Measurements from ENCODE around the gene CAPN1. TPM values are rescaled to one million over a fixed set of nuclear protein-coding genes. Genes with fewer than 3 reads are reported as not detected.

CAPN1 gene
- total and polyA plus RNA-seq, 2 donors from 2014 or later = 92.5 to 328 TPM

GRCh38 chr11:65184146-65184545, 2.4 kb downstream of the CAPN1 start:
- peak; percentile 50 to 81 (median 53) for DNase-seq
- H3K9ac ChIP-seq (ENCODE audit: low read length in 3 of 3) = peak overlapping the region in 1 of 3 donors; percentile 26
- no peak overlapping the region for H3K4me3 ChIP-seq (ENCODE audit: low read length in 3 of 3)
- H3K27ac ChIP-seq (ENCODE audit: low read depth in 2 of 2, low read length in 2 of 2) = no peak overlapping the region
- peaks cover 0 to 22% (median 8%) of the 10 kb centered on the region in 3 donors for H3K36me3 ChIP-seq (ENCODE audit: control insufficient read depth in 2 of 3, insufficient read depth in 3 of 3, low read length in 3 of 3)
- H3K27me3 ChIP-seq (ENCODE audit: control insufficient read depth, insufficient read depth, low read length) = no peaks in the 10 kb centered on the region
- H3K4me1 ChIP-seq (ENCODE audit: control insufficient read depth in 2 of 3, insufficient read depth in 2 of 3, low read depth in 1 of 3, low read length in 3 of 3) = peaks cover 0 to 19% (median 0%) of the 10 kb centered on the region in 3 donors
- FAIRE-seq = no peak
- intact Hi-C loops (cut with DNase I) = no loop called here
- H3K9me3 ChIP-seq (ENCODE audit: control insufficient read depth in 2 of 3, insufficient read depth in 1 of 3, low read length in 3 of 3) = no peaks in the 10 kb centered on the region
- TF ChIP-seq CTCF (IDR thresholded peaks at IDR 0.05; ENCODE audit: borderline replicate concordance, extremely low read depth, insufficient read depth) = no peak

GRCh38 chr11:65185171-65185570, 3.4 kb downstream of the CAPN1 start:
- Histone ChIP-seq H3K9ac (ENCODE audit: low read length in 3 of 3) (no peak overlapping the region), H3K36me3 (ENCODE audit: control insufficient read depth in 2 of 3, insufficient read depth in 3 of 3, low read length in 3 of 3) (peaks cover 0 to 31% (median 17%) of the 10 kb centered on the region in 3 donors), H3K4me1 (ENCODE audit: control insufficient read depth in 2 of 3, insufficient read depth in 2 of 3, low read depth in 1 of 3, low read length in 3 of 3) (peaks cover 0 to 19% (median 0%) of the 10 kb centered on the region in 3 donors), H3K27me3 (ENCODE audit: control insufficient read depth, insufficient read depth, low read length) (no peaks in the 10 kb centered on the region), H3K27ac (ENCODE audit: low read depth in 2 of 2, low read length in 2 of 2) (no peak overlapping the region), H3K9me3 (ENCODE audit: control insufficient read depth in 2 of 3, insufficient read depth in 1 of 3, low read length in 3 of 3) (no peaks in the 10 kb centered on the region), H3K4me3 (ENCODE audit: low read length in 3 of 3) (no peak overlapping the region)
- FAIRE-seq (no peak), DNase-seq (peak in 2 of 5 donors; percentile 2 to 16)
- TF ChIP-seq CTCF (IDR thresholded peaks at IDR 0.05; ENCODE audit: borderline replicate concordance, extremely low read depth, insufficient read depth) = no peak
- intact Hi-C loops (cut with DNase I) = no loop called here

- H3K9me3 ChIP-seq (ENCODE audit: control insufficient read depth in 2 of 3, insufficient read depth in 1 of 3, low read length in 3 of 3) = no peaks in the 10 kb centered on the region
- H3K4me3 ChIP-seq (ENCODE audit: low read length in 3 of 3) = no peak overlapping the region
- H3K27ac ChIP-seq (ENCODE audit: low read depth in 2 of 2, low read length in 2 of 2) = no peak overlapping the region
- no peak overlapping the region for H3K9ac ChIP-seq (ENCODE audit: low read length in 3 of 3)
- DNase-seq (peak in 2 of 5 donors; percentile 39 to 69), FAIRE-seq (no peak)
- H3K27me3 ChIP-seq (ENCODE audit: control insufficient read depth, insufficient read depth, low read length) = no peaks in the 10 kb centered on the region
- intact Hi-C loops (cut with DNase I) = no loop called here
- no peak for TF ChIP-seq CTCF (IDR thresholded peaks at IDR 0.05; ENCODE audit: borderline replicate concordance, extremely low read depth, insufficient read depth)
- peaks cover 0 to 34% (median 20%) of the 10 kb centered on the region in 3 donors for H3K36me3 ChIP-seq (ENCODE audit: control insufficient read depth in 2 of 3, insufficient read depth in 3 of 3, low read length in 3 of 3)
- peaks cover 0 to 16% (median 0%) of the 10 kb centered on the region in 3 donors for H3K4me1 ChIP-seq (ENCODE audit: control insufficient read depth in 2 of 3, insufficient read depth in 2 of 3, low read depth in 1 of 3, low read length in 3 of 3)
Observed at GRCh38 chr11:65185869-65186341, 4.2 kb downstream of the CAPN1 start.

GRCh38 chr11:65186701-65187100, 5.0 kb downstream of the CAPN1 start:
- no peak for TF ChIP-seq CTCF (IDR thresholded peaks at IDR 0.05; ENCODE audit: borderline replicate concordance, extremely low read depth, insufficient read depth)
- peak in 2 of 5 donors; percentile 15 to 63 for DNase-seq
- no peak for FAIRE-seq
- Histone ChIP-seq H3K9me3 (ENCODE audit: control insufficient read depth in 2 of 3, insufficient read depth in 1 of 3, low read length in 3 of 3) (no peaks in the 10 kb centered on the region), H3K4me1 (ENCODE audit: control insufficient read depth in 2 of 3, insufficient read depth in 2 of 3, low read depth in 1 of 3, low read length in 3 of 3) (peaks cover 0 to 15% (median 0%) of the 10 kb centered on the region in 3 donors), H3K4me3 (ENCODE audit: low read length in 3 of 3) (no peak overlapping the region), H3K36me3 (ENCODE audit: control insufficient read depth in 2 of 3, insufficient read depth in 3 of 3, low read length in 3 of 3) (peaks cover 0 to 34% (median 20%) of the 10 kb centered on the region in 3 donors), H3K27ac (ENCODE audit: low read depth in 2 of 2, low read length in 2 of 2) (no peak overlapping the region), H3K27me3 (ENCODE audit: control insufficient read depth, insufficient read depth, low read length) (no peaks in the 10 kb centered on the region), H3K9ac (ENCODE audit: low read length in 3 of 3) (no peak overlapping the region)
- intact Hi-C loops (cut with DNase I) = no loop called here

Data from kidney (tissue), 14 donors.